Measurements from ENCODE around the gene SLAIN2. TPM values are rescaled to one million over a fixed set of nuclear protein-coding genes. Genes with fewer than 3 reads are reported as not detected.

The SLAIN2 gene
- total RNA-seq, 1 experiment from 2014 or later = 30.8 TPM

- no peak overlapping the region for H3K23ac ChIP-seq (ENCODE audit: insufficient read length, low read depth, low read length)
- H3T11ph ChIP-seq (ENCODE audit: low read length) = no peak overlapping the region
- no peak overlapping the region for H2BK12ac ChIP-seq (ENCODE audit: insufficient read length, low read depth, low read length)
- no peak overlapping the region for H3K14ac ChIP-seq (ENCODE audit: insufficient read depth, low read length)
- no peak for DNase-seq
- H3K4ac ChIP-seq (ENCODE audit: low read depth, low read length) = no peak overlapping the region
- no peak overlapping the region for H3K18ac ChIP-seq (ENCODE audit: insufficient read length, low read depth, low read length)
- TF ChIP-seq, protein P1, sequence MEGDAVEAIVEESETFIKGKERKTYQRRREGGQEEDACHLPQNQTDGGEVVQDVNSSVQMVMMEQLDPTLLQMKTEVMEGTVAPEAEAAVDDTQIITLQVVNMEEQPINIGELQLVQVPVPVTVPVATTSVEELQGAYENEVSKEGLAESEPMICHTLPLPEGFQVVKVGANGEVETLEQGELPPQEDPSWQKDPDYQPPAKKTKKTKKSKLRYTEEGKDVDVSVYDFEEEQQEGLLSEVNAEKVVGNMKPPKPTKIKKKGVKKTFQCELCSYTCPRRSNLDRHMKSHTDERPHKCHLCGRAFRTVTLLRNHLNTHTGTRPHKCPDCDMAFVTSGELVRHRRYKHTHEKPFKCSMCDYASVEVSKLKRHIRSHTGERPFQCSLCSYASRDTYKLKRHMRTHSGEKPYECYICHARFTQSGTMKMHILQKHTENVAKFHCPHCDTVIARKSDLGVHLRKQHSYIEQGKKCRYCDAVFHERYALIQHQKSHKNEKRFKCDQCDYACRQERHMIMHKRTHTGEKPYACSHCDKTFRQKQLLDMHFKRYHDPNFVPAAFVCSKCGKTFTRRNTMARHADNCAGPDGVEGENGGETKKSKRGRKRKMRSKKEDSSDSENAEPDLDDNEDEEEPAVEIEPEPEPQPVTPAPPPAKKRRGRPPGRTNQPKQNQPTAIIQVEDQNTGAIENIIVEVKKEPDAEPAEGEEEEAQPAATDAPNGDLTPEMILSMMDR (conservative IDR thresholded peaks at IDR 0.05) = no peak
- H3K36me3 Mint-ChIP-seq (ENCODE audit: insufficient read depth in 1 of 3, low read depth in 3 of 3) = no peaks in the 10 kb centered on the region
- H3K56ac ChIP-seq (ENCODE audit: insufficient read length, low read depth, low read length) = no peak overlapping the region
- H2BK5ac ChIP-seq (ENCODE audit: insufficient read length, low read length) = no peak overlapping the region
- H3K27me3 ChIP-seq (ENCODE audit: insufficient read depth, low read length) = no peaks in the 10 kb centered on the region
- H3K79me1 ChIP-seq (ENCODE audit: insufficient read depth, low read depth, low read length, poor library complexity, severe bottlenecking) = no peaks in the 10 kb centered on the region
- H3K4me2 ChIP-seq (ENCODE audit: insufficient read depth, insufficient read length, low read length) = no peak overlapping the region
- H2BK120ac ChIP-seq (ENCODE audit: low read depth, low read length, poor library complexity, severe bottlenecking) = no peak overlapping the region
- no peak overlapping the region for H4K91ac ChIP-seq (ENCODE audit: insufficient read length, low read depth, low read length)
- no peak overlapping the region for H2AFZ ChIP-seq (ENCODE audit: low read length)
- H3K4me3 Mint-ChIP-seq = no peak overlapping the region
- no peak overlapping the region for H4K5ac ChIP-seq (ENCODE audit: insufficient read length, low read depth, low read length)
- H2BK15ac ChIP-seq (ENCODE audit: low read depth, low read length) = no peak overlapping the region
- no peaks in the 10 kb centered on the region for H3K27me3 Mint-ChIP-seq (ENCODE audit: low read depth)
- no peak overlapping the region for H3K27ac Mint-ChIP-seq
- no peak overlapping the region for H2BK20ac ChIP-seq (ENCODE audit: low read depth, low read length, poor library complexity, severe bottlenecking)
- H4K8ac ChIP-seq (replicated peaks; ENCODE audit: insufficient read length, low read depth, low read length) = no peak overlapping the region
- H3K9ac ChIP-seq (ENCODE audit: extremely low read depth, insufficient read length, low read length) = no peak overlapping the region
- WGBS (ENCODE audit: extremely low coverage, insufficient read length, low lambda C conversion rate) = no CpG with 5 or more reads among the region's 9 CpGs
- no peak overlapping the region for H2AK5ac ChIP-seq (ENCODE audit: insufficient read length, low read length)
- no peaks in the 10 kb centered on the region for H4K20me1 ChIP-seq (ENCODE audit: control insufficient read depth, insufficient read depth, insufficient read length)
- no peaks in the 10 kb centered on the region for H3K9me3 Mint-ChIP-seq
- H3K79me2 ChIP-seq (ENCODE audit: insufficient read depth, low read length) = no peaks in the 10 kb centered on the region
- no peaks in the 10 kb centered on the region for H3K4me1 Mint-ChIP-seq
- no peaks in the 10 kb centered on the region for H3K9me3 ChIP-seq (ENCODE audit: control insufficient read depth, low read depth, low read length)
- H3K27ac ChIP-seq (ENCODE audit: insufficient read length, low read depth, low read length) = no peak overlapping the region
- H3K23me2 ChIP-seq (ENCODE audit: insufficient read length, low read depth, low read length, poor library complexity, severe bottlenecking) = no peaks in the 10 kb centered on the region
- no peaks in the 10 kb centered on the region for H3K4me1 ChIP-seq (ENCODE audit: insufficient read depth, low read length)
Observed at GRCh38 chr4:48331577-48332330, 9.6 kb upstream of the SLAIN2 start.

Data from H9 (cell line).